IgD-negative memory B cell (primary cell): ENCODE results near the gene LSMEM2. TPM values are rescaled to one million over a fixed set of nuclear protein-coding genes. Genes with fewer than 3 reads are reported as not detected.
"Not testable (repeated sequence)": the region's sequence is repeated elsewhere in the genome, so short reads cannot be mapped to it uniquely, and the experiment has no call there.

Source experiments
- H3K27ac Mint-ChIP-seq, 3 donors: one replicate each; pipeline ENCODE4 v1.8.0; 2020 to 2022; ENCODE audit warnings: mild to moderate bottlenecking in 3 of 3, mixed read lengths in 3 of 3, moderate library complexity in 1 of 3
- H3K27me3 Mint-ChIP-seq: one replicate; pipeline ENCODE4 v1.8.0; 2021; ENCODE audit warnings: mixed read lengths
- H3K36me3 Mint-ChIP-seq: one replicate; pipeline ENCODE4 v1.8.0; 2020; ENCODE audit warnings: mild to moderate bottlenecking, mixed read lengths
- H3K4me1 Mint-ChIP-seq, 3 donors: one replicate each; pipeline ENCODE4 v1.8.0; 2020 to 2022; ENCODE audit warnings: mixed read lengths in 3 of 3, mild to moderate bottlenecking in 1 of 3
- H3K4me3 Mint-ChIP-seq, 4 donors: one replicate each; pipeline ENCODE4 v1.8.0; 2020 to 2022; ENCODE audit warnings: mild to moderate bottlenecking in 4 of 4, mixed read lengths in 4 of 4, moderate library complexity in 3 of 4
- H3K9me3 Mint-ChIP-seq, 3 donors: one replicate each; pipeline ENCODE4 v1.8.0; 2020 to 2021; ENCODE audit warnings: mixed read lengths in 3 of 3, mild to moderate bottlenecking in 1 of 3
- polyA plus RNA-seq: library from polyadenylated mRNA; unstranded; fragments of 300-500 nt; fragmentation: Illumina TruSeq; gene quantifications from one replicate; pipeline ENCODE4 v1.2.3, GENCODE V29; 2021

LSMEM2 gene
- polyA plus RNA-seq, 1 donor from 2014 or later: 0.30 TPM

DNA sequence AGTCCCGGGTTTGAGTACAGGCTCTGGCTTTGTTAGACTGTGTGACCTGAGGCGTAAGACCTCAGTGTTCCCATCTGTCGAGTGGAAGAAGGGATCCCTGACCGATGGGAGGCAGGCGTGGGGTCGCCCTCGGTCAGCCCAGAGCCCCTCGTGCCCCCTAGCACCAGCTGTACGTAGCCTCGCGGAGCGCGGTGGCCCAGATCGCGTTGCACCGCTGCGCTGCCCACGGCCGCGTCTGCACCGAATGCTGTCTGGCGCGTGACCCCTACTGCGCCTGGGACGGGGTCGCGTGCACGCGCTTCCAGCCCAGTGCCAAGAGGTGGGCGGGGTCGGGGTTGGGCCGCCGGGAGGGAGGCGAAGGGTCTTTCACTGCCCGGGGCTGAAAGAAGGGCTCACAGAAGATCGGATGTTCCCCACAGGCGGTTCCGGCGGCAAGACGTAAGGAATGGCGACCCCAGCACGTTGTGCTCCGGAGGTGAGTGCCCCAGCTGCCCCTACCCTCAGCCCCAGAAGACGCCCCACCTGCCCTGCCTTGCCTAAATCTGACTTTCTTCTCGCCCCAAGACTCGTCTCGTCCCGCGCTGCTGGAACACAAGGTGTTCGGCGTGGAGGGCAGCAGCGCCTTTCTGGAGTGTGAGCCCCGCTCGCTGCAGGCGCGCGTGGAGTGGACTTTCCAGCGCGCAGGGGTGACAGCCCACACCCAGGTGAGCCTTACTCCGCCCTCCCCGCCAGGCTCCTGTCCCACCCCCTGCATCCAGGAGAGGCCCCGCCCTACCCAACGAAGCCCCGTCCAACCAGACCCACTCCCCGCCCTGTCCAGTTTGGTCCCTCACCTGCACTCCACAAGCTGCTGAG, 3.5 kb upstream of the LSMEM2 start:
- H3K4me3 Mint-ChIP-seq: peak overlapping the region in 1 of 4 donors; percentile 23
- H3K27ac Mint-ChIP-seq: peak overlapping the region in 1 of 3 donors; percentile 16
- peaks cover 12 to 19% (median 16%) of the 10 kb centered on the region in 3 donors for H3K4me1 Mint-ChIP-seq
- no peaks in the 10 kb centered on the region for H3K36me3 Mint-ChIP-seq
- H3K27me3 Mint-ChIP-seq: peaks cover 31% of the 10 kb centered on the region
- H3K9me3 Mint-ChIP-seq: no peaks in the 10 kb centered on the region

DNA sequence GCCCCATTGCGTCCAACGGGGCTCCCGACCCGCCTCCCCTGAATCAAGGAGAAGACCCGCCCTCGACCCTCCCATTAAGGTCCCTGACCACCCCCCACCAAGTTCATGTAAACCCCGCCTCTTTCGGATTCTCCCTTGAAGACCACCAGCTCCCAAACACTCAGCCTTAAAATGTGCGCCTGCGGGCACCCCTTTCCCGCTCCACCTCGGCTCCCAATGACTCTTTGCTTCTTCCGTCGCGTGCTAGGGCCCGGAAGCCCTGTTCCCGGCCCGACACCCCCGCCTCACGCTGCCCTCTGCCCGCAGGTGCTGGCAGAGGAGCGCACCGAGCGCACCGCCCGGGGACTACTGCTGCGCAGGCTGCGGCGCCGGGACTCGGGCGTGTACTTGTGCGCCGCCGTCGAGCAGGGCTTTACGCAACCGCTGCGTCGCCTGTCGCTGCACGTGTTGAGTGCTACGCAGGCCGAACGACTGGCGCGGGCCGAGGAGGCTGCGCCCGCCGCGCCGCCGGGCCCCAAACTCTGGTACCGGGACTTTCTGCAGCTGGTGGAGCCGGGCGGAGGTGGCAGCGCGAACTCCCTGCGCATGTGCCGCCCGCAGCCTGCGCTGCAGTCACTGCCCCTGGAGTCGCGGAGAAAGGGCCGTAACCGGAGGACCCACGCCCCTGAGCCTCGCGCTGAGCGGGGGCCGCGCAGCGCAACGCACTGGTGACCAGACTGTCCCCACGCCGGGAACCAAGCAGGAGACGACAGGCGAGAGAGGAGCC, 2.7 kb upstream of the LSMEM2 start:
- H3K27ac Mint-ChIP-seq: peak overlapping the region in 1 of 3 donors; percentile 23
- no peaks in the 10 kb centered on the region for H3K36me3 Mint-ChIP-seq
- H3K9me3 Mint-ChIP-seq: no peaks in the 10 kb centered on the region
- peaks cover 31% of the 10 kb centered on the region for H3K27me3 Mint-ChIP-seq
- peak overlapping the region in 2 of 4 donors; percentile 24 to 57 for H3K4me3 Mint-ChIP-seq
- peaks cover 12 to 19% (median 16%) of the 10 kb centered on the region in 3 donors for H3K4me1 Mint-ChIP-seq

DNA sequence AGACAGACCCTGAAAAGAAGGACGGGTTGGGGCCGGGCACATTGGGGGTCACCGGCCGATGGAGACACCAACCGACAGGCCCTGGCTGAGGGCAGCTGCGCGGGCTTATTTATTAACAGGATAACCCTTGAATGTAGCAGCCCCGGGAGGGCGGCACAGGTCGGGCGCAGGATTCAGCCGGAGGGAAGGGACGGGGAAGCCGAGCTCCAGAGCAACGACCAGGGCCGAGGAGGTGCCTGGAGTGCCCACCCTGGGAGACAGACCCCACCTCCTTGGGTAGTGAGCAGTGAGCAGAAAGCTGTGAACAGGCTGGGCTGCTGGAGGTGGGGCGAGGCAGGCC, 2.2 kb upstream of the LSMEM2 start:
- Mint-ChIP-seq H3K9me3 (no peaks in the 10 kb centered on the region), H3K4me3 (no peak overlapping the region)

GRCh38 chr3:50278123-50278879, 586 bp upstream of the LSMEM2 start:
- peaks cover 27% of the 10 kb centered on the region for H3K27me3 Mint-ChIP-seq
- H3K27ac Mint-ChIP-seq: peak overlapping the region in 2 of 3 donors; percentile 58 to 78
- H3K4me1 Mint-ChIP-seq: peaks cover 6 to 11% (median 9%) of the 10 kb centered on the region in 3 donors
- no peaks in the 10 kb centered on the region for H3K9me3 Mint-ChIP-seq
- no peaks in the 10 kb centered on the region for H3K36me3 Mint-ChIP-seq
- no peak overlapping the region for H3K4me3 Mint-ChIP-seq

More for the DNA sequence above, 2.2 kb upstream of the LSMEM2 start:
- H3K36me3 Mint-ChIP-seq: no peaks in the 10 kb centered on the region
- H3K27ac Mint-ChIP-seq: no peak overlapping the region
- H3K27me3 Mint-ChIP-seq: peaks cover 31% of the 10 kb centered on the region
- H3K4me1 Mint-ChIP-seq: peaks cover 12 to 19% (median 16%) of the 10 kb centered on the region in 3 donors

DNA sequence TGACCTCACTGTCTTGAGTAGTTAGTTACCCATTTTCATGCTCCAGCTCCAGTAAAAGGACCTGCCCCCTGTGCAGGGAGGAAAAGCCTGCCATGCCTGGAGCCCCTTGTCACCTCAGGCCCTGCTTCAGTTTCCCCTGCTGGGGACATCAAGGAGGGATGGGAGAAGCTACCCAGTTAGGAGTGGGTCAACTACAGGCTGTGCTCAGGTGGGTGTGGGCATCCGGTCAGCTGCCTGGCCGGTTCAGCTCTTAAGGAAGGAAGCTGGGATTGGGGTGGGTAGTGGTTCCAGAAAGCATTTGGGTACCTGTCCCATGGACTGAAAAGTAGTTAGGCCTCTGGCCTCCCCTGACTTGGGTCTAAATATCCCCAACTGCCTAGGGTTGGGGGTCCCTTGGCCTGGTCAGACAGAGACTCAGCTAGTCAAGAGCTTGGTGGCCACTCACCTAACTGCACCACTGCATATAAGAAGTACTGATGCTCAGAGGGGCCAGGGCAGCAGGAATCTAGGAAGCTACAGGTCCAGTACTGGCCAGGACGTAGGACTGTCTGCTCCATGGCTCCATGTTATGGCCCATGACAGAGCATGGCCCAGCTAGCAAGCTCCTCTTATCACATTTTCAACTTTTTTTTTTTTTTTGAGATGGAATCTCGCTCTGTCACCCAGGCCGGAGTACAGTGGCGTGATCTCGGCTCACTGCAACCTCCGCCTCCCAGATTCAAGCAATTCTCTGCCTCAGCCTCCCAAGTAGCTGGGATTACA, 549 bp downstream of the LSMEM2 start:
- Mint-ChIP-seq H3K4me1 (peaks cover 1 to 7% (median 4%) of the 10 kb centered on the region in 3 donors), H3K9me3 (no peaks in the 10 kb centered on the region), H3K27ac (no peak overlapping the region), H3K27me3 (peaks cover 20% of the 10 kb centered on the region), H3K4me3 (no peak overlapping the region), H3K36me3 (no peaks in the 10 kb centered on the region)

GRCh38 chr3:50284121-50284520, 5.2 kb downstream of the LSMEM2 start:
- H3K27me3 Mint-ChIP-seq, H3K4me3 Mint-ChIP-seq, H3K36me3 Mint-ChIP-seq, H3K4me1 Mint-ChIP-seq, H3K9me3 Mint-ChIP-seq: not testable (repeated sequence)
- peak overlapping the region in 1 of 3 donors; percentile 16 for H3K27ac Mint-ChIP-seq

GRCh38 chr3:50286322-50287227, 7.7 kb downstream of the LSMEM2 start:
- Mint-ChIP-seq H3K9me3 (no peaks in the 10 kb centered on the region), H3K4me3 (no peak overlapping the region), H3K27ac (no peak overlapping the region), H3K27me3 (no peaks in the 10 kb centered on the region), H3K4me1 (peaks cover 4 to 5% (median 4%) of the 10 kb centered on the region in 3 donors), H3K36me3 (peaks cover 4% of the 10 kb centered on the region)

DNA sequence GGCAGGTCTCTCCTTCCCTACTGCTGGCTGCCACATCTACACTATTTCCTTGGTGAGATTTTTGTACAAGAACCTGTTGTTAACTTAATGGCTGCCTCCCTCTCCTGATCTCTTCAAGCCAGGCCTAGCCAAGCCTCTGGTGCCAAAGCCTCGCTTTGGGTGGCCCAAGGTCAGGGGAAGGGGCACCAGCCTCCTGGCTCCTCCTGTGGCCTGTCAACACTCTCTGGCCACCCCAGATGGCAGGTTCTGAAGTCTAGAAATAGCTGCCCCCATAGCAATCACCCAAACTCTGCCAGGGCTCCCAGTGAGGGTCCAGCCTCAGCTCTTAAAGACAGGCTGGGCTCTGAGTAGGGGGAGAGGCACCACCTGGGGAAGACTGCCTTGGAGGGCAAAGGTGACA, 8.4 kb downstream of the LSMEM2 start:
- Mint-ChIP-seq H3K9me3 (no peaks in the 10 kb centered on the region), H3K4me1 (peaks cover 5% of the 10 kb centered on the region in 3 donors), H3K36me3 (peaks cover 4% of the 10 kb centered on the region), H3K4me3 (no peak overlapping the region), H3K27me3 (no peaks in the 10 kb centered on the region), H3K27ac (no peak overlapping the region)

DNA sequence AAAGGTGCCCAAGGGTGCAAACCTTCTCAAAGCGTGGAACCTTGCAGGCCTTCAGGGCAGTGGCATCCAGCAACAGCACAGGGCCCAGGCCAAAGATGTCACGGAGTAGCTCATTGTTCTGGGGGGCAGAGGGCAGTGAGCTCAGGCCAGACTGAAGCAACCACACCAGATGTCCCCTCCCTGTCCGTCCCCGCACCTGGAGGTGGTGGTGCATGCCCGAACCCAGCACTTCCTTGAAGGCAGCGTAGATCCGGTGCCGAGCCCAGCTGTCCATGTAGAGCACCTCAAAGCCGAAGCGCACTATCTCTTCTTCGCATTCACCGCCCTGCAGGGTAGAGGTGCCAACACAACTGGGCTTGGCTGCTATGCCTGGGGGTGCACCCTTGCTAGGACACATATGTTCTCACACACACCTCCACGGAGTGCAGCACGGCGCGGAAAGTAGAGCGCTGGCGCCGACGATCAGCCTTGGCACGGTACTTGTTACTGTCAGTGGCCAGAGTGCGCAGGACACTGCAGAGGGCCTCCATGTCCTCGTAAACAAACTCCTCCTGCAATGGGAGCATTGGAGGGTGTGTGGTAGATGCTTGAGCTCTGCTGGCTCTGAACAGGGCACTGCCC, 9.6 kb downstream of the LSMEM2 start:
- Mint-ChIP-seq H3K4me1 (peaks cover 9 to 14% (median 10%) of the 10 kb centered on the region in 3 donors), H3K27ac (peak overlapping the region in 2 of 3 donors; percentile 35 to 42), H3K4me3 (peak overlapping the region in 1 of 4 donors; percentile 68), H3K36me3 (peaks cover 4% of the 10 kb centered on the region), H3K9me3 (no peaks in the 10 kb centered on the region), H3K27me3 (no peaks in the 10 kb centered on the region)

DNA sequence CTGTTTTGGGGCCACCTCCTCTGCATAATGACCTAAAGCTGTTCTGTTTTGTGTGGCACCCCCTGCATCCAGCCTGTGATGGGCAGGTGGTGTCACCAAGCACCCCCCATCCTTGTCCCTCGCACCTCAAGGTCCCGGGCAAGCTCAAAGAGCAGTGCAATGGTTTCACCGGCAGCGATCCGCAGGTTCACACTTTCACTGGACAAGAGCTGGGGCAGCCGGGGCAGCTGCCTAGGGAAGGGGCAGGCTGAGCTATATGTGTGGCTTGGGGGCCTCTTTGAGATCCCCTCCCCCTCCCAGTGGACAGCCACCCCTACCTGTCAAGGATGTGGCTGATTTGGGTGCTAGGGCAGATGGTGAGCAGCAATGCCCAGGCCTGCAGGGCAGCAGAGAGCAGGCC, 10.2 kb downstream of the LSMEM2 start:
- peak overlapping the region in 1 of 3 donors; percentile 60 for H3K27ac Mint-ChIP-seq
- peaks cover 9 to 14% (median 10%) of the 10 kb centered on the region in 3 donors for H3K4me1 Mint-ChIP-seq

DNA sequence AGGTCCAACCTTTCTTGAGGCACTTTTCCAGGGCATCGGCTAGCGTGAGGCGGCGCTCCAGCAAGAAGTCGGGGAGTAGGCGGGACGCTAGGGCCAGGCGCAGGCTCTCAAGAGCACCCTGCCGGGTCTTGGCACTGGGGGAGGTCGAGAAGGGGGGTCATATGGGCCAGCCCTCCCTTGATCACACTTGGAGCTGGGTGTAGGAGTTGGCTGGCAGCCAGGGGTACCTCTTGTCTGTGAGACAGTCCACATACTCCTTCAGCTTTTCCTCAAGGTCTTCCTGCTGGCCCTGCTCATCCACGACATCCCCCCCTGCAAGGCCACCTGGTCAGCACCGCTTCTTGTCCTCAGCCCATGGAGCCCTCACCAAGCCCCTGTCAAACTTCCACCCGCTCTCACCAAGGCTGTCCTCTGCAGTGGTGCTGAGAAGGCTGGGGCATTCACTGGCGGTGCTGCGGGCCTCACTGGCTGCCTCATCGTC, 11.3 kb downstream of the LSMEM2 start:
- peaks cover 4% of the 10 kb centered on the region for H3K36me3 Mint-ChIP-seq
- no peaks in the 10 kb centered on the region for H3K9me3 Mint-ChIP-seq
- peak overlapping the region in 2 of 4 donors; percentile 33 to 68 for H3K4me3 Mint-ChIP-seq
- no peaks in the 10 kb centered on the region for H3K27me3 Mint-ChIP-seq
- no peak overlapping the region for H3K27ac Mint-ChIP-seq
- peaks cover 9 to 14% (median 10%) of the 10 kb centered on the region in 3 donors for H3K4me1 Mint-ChIP-seq

More for the DNA sequence above, 10.2 kb downstream of the LSMEM2 start:
- Mint-ChIP-seq H3K4me3 (peak overlapping the region in 2 of 4 donors; percentile 67 to 68), H3K36me3 (peaks cover 4% of the 10 kb centered on the region), H3K27me3 (no peaks in the 10 kb centered on the region), H3K9me3 (no peaks in the 10 kb centered on the region)

- H3K27ac Mint-ChIP-seq: peak within 1 kb of the TSS; percentile 76 to 98 (median 94)
- peak within 1 kb of the TSS; percentile 80 to 94 (median 92) for H3K4me3 Mint-ChIP-seq
- H3K4me1 Mint-ChIP-seq: peaks cover 9 to 16% (median 10%) of the 10 kb centered on the region in 3 donors
- no peaks in the 10 kb centered on the region for H3K27me3 Mint-ChIP-seq
- H3K9me3 Mint-ChIP-seq: no peaks in the 10 kb centered on the region
- H3K36me3 Mint-ChIP-seq: peaks cover 4% of the 10 kb centered on the region
Observed at GRCh38 chr3:50292159-50293078, 13.5 kb downstream of the LSMEM2 start, which contains the start of gene IFRD2. Gene IFRD2, minus strand, starts transcription at chr3:50292429. Its CDS starts 155 bp downstream, at chr3:50292274.
